Measurements from ENCODE around the gene NKD2.
"Not testable (repeated sequence)": the region's sequence is repeated elsewhere in the genome, so short reads cannot be mapped to it uniquely, and the experiment has no call there.

Gene NKD2

GRCh38 chr5:1058083-1058945 is 49.7 kb downstream of the NKD2 start:
- no peak overlapping the region for H3K4me3 ChIP-seq (ENCODE audit: low read length)
- no peak for TF ChIP-seq CTCF (IDR thresholded peaks at IDR 0.05; ENCODE audit: insufficient read depth, low read depth, low read length, missing control alignments)
- DNase-seq (ENCODE audit: low read depth): no peak

- DNase-seq (ENCODE audit: low read depth): no peak
- no peak for TF ChIP-seq CTCF (IDR thresholded peaks at IDR 0.05; ENCODE audit: insufficient read depth, low read depth, low read length, missing control alignments)
- H3K4me3 ChIP-seq (ENCODE audit: low read length): no peak overlapping the region
Measured at GRCh38 chr5:1058988-1059883, 50.6 kb downstream of the NKD2 start.

GRCh38 chr5:1059884-1060263 is 51.3 kb downstream of the NKD2 start:
- H3K4me3 ChIP-seq (ENCODE audit: low read length): no peak overlapping the region
- TF ChIP-seq CTCF (IDR thresholded peaks at IDR 0.05; ENCODE audit: insufficient read depth, low read depth, low read length, missing control alignments): no peak
- no peak for DNase-seq (ENCODE audit: low read depth)

GRCh38 chr5:1060535-1060981 is 52.0 kb downstream of the NKD2 start:
- no peak for TF ChIP-seq CTCF (IDR thresholded peaks at IDR 0.05; ENCODE audit: insufficient read depth, low read depth, low read length, missing control alignments)

GRCh38 chr5:1061292-1061691 is 52.7 kb downstream of the NKD2 start:
- H3K4me3 ChIP-seq (ENCODE audit: low read length); DNase-seq (ENCODE audit: low read depth): not testable (repeated sequence)

More at GRCh38 chr5:1060535-1060981, 52.0 kb downstream of the NKD2 start:
- DNase-seq (ENCODE audit: low read depth): no peak
- H3K4me3 ChIP-seq (ENCODE audit: low read length): no peak overlapping the region

- TF ChIP-seq CTCF (IDR thresholded peaks at IDR 0.05; ENCODE audit: insufficient read depth, low read depth, low read length, missing control alignments): no peak
- DNase-seq (ENCODE audit: low read depth): no peak
- H3K4me3 ChIP-seq (ENCODE audit: low read length): no peak overlapping the region
Measured at GRCh38 chr5:1061916-1062315, 53.3 kb downstream of the NKD2 start.

Data from epithelial cell of esophagus (primary cell).